GM21529 (cell line): ENCODE measurements around the gene FAM13A.

Experiments used
- ATAC-seq: cut with Tn5 transposase; IDR thresholded peaks from one replicate; pipeline ENCODE4 v1.9.1; 2021; ENCODE audit not compliant: unreplicated experiment

The FAM13A gene

DNA sequence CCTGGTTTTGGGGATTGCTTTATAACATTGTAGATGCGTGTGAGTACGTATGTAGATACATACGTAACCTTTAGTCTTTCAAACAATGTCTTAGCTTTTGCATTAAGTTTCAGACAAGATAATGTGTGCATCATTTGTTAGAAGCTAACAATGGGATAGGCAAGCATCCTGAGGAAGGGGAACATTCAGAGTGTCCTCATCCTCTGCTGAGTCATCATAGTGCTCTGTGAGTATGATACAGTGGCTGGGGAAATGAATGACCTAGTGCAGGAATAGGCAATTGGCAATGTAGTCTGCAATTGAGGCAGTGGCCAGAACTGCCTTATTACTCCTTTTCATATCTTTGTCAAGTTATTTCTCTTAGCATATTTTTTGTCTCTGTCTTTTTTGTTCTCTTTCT lies 366.6 kb downstream of the FAM13A start:
- no peak for ATAC-seq

DNA sequence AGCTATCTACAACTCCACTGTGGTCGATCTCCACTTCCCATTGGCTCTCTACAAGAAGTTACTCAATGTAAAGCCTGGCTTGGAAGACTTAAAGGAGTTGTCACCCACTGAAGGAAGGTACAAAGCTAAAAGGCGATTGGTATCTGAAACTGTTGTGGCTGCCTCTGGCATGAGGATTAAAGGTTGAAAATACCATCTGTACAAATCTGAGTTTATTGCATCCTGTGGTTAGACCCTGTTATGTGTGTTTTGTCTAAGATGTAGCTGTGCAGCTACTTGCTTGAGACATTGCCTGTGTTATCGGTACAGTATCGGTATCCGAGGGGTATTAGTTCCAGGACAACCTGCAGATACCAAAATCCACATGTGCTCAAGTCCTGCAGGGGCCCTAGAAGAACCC lies 375.8 kb downstream of the FAM13A start:
- ATAC-seq = no peak
